Renal cortex interstitium (tissue), 11 donors: Measurements from ENCODE around the gene NIM1K. TPM values are rescaled to one million over a fixed set of nuclear protein-coding genes. Genes with fewer than 3 reads are reported as not detected.
"Not testable (repeated sequence)": the region's sequence is repeated elsewhere in the genome, so short reads cannot be mapped to it uniquely, and the experiment has no call there.

Experiments used
- DNase-seq, 11 donors: peaks; one replicate each; pipeline ENCODE4 v3.0.0-alpha.2; 2013; ENCODE audit warnings: low read depth in 9 of 11, low spot score in 4 of 11; ENCODE audit errors: extremely low read depth in 1 of 11
- polyA plus RNA-seq, 3 donors: library from polyadenylated mRNA; unstranded; fragments of 120-200 nt; gene quantifications; one replicate each; pipeline ENCODE4 v1.2.1, GENCODE V29; 2013; ENCODE audit not compliant: insufficient read length in 3 of 3

Gene NIM1K
- polyA plus RNA-seq, 3 donors, result 0.33 to 0.61 (median 0.58) TPM

DNA sequence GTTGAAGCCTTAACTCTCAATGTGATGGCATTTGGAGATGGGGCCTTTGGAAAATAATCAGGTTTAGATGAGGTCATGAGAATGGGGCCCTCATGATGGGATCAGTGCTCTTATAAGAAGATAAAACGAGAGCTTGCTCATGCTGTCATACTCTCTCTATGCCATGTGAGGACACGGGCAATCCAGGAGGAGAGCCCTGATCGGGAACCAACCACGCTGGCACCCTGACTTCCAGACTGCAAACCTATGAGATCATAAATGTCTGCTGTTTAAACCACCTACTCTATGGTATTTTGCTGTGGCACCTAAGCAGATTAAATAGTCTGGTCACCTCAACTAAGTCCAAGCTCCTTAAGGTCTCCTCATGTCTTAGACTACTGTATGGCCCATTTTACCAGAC is 111.2 kb downstream of the NIM1K start:
- DNase-seq, result no peak

- no peak for DNase-seq
Observed at GRCh38 chr5:43304525-43304924, 112.5 kb downstream of the NIM1K start.

- peak in 7 of 11 donors; percentile 50 to 78 (median 61) for DNase-seq
Observed at GRCh38 chr5:43305948-43306565, 114.0 kb downstream of the NIM1K start.

DNA sequence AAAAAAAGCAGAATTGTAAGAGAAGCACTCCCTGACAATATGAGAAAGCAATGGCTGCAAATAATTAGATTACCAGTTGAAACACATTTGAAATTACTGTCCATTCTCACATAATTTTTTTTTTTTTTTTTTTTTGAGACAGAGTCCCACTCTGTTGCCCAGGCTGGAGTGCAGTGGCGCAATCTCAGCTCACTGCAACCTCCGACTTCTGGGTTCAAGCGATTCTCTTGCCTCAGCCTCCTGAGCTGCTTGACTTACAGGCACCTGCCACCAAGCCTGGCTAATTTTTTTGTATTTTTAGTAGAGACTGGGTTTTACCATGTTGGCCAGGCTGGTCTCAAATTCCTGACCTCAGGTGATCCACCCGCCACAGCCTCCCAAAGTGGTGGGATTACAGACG is 114.9 kb downstream of the NIM1K start:
- DNase-seq, result not testable (repeated sequence)

DNA sequence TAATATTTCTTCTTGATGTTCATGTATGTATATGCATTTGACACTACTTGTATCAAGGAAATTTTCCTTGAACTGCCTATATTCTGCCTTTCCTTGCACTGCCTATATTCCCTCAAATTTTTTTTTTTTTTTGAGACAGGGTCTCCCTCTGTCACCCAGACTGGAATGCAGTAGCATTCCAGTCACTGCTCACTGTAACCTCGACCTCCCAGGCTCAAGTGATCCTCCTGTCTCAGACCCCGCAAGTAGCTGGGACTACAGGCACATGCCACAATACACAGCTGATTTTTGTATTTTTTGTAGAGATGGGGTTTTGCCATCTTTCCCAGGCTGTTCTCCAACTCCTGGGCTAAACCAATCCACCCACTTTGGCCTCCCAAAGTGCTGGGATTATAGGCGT is 117.1 kb downstream of the NIM1K start:
- no peak for DNase-seq

DNA sequence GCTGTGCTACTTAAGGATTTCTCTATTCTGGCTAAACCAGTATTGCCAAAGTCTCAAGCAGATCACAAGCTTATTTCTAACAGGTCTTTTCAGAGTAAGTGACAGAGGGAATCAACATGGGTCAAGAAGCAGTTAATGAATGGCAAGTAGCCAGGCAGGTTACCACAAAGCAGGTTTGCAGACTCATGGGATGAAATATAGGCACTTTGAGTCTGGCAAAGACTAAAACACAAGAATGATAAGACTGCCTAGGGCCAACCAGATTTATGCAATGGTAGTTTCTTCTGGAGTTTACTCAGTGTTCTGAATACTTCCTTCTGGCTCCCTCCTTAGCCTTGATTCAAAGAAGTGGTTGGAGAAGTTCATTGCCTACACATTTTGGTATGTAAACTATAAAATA is 117.6 kb downstream of the NIM1K start:
- peak in 4 of 11 donors; percentile 24 to 42 (median 32) for DNase-seq

- no peak for DNase-seq
Observed at GRCh38 chr5:43312076-43312661, 120.1 kb downstream of the NIM1K start.

DNA sequence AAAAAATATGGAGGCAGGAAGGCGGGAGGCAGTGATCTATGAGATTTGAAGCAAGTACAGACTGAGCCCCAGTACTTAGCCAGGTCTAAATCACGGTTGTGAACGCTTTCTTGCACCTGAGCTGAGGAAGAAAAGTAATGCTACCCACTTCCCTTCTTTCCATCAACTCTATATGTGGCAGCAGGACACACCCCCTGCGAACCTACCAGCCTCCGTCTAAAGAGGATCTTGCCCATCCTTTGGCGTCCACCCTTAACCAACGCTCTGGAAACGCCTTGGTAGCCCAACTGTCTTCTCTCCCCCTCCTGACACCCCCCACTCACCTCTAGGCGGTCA is 120.6 kb downstream of the NIM1K start:
- DNase-seq, result no peak

- DNase-seq, result peak; percentile 97 to 100 (median 99)
Observed at GRCh38 chr5:43313035-43313853, 121.2 kb downstream of the NIM1K start, which contains the start of gene HMGCS1. TSS of gene HMGCS1 (minus strand) at chr5:43313412. CDS start at chr5:43298965, 14,447 bp downstream.

GRCh38 chr5:43313854-43314457 is 121.9 kb downstream of the NIM1K start:
- peak in 1 of 11 donors; percentile 9 for DNase-seq

DNA sequence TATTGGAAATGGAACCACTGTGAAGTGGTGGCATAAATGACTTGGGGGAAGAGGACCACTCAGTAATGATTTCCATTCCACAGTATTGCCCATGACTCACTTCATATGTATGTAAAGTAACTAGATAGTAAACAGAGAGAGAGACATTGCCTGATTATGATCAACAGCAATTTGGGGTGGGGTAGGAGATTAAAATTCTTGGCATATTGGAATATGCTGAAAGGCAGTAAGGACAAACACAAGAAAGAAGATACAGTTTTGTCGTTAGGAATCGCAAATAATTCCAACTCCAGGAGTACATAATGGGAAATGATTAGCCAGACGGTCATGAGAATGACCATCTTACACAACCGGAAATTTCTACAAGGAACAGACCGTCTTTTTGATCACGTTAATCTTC is 122.7 kb downstream of the NIM1K start:
- DNase-seq, result no peak

DNA sequence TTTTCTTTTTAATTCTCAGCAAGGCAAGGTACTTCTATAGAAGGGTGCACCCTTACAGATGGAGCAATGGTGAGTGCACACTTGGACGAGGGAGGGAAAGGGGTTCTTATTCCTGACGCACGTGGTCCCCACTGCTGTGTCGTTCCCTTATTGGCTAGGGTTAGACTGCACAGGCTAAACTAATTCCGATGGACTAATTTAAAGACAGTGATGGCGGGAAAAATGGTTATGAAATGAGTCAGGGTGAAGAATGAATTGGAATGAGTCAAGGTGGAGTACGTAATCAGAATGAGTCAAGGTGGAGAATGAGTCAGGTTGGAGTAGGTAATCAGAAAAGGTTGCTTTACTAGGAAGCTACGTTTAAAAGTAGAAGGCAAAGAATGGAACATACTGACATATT is 123.2 kb downstream of the NIM1K start:
- DNase-seq, result no peak

DNA sequence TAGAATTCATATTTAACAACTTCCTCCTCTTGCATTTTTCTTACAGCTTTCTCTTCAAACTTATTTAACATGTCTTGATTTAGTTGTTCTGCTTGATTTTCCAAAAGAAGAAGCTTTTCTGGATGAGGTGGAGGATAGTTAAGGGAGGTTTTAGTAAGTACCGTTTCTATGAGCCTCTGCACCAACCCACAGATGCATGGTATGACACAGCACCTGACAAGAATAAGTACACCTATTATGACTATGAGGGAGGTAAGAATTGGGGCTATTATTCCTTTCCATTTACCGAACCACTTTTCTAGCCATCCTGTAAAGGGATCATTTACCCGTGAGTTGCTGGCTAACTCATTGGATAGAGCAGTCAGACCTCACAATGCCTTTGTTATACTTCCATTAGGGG is 123.7 kb downstream of the NIM1K start:
- no peak for DNase-seq

DNA sequence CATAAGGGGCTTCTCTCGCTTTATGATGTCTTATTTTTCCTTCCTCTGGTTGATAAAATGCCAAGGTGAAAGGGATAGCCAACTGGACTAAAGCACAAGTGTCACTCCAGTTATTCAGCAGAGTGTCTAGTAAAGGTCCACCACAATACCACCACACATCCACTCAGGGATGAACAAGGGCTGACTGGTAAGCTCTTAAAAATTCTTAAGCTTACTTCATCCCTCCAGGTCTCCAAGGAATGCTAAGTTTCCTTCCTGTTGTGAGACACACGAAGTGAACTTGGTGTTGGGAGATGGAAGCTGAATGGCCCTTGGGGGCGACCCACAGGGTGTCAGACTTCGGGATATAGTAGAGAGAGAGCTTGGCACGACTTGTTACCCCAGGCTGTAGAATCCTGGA is 124.4 kb downstream of the NIM1K start:
- no peak for DNase-seq

- no peak for DNase-seq
Observed at GRCh38 chr5:43320846-43321245, 128.8 kb downstream of the NIM1K start.

DNA sequence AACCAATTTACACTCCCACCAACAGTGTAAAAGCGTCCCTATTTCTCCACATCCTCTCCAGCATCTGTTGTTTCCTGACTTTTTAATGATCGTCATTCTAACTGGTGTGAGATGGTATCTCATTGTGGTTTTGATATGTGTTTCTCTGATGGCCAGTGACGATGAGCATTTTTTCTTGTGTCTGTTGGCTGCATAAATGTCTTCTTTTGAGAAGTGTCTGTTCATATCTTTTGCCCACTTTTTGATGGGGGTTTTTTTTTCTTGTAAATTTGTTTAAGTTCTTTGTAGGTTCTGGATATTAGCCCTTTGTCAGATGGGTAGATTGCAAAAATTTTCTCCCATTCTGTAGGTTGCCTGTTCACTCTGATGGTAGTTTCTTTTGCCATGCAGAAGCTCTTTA is 131.5 kb downstream of the NIM1K start:
- not testable (repeated sequence) for DNase-seq

DNA sequence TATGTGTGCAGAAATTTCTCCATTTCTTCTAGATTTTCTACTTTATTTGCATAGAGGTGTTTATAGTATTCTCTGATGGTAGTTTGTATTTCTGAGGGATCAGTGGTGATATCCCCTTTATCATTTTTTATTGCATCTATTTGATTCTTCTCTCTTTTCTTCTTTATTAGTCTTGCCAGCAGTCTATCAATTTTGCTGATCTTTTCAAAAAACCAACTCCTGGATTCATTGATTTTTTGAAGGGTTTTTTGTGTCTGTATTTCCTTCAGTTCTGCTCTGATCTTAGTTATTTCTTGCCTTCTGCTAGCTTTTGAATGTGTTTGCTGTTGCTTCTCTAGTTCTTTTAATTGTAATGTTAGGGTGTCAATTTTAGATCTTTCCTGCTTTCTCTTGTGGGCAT is 133.6 kb downstream of the NIM1K start:
- DNase-seq, result not testable (repeated sequence)
